Rectal smooth muscle tissue (tissue), 1 donor: ENCODE data around the gene BCAS1.
"Not testable (repeated sequence)": the region's sequence is repeated elsewhere in the genome, so short reads cannot be mapped to it uniquely, and the experiment has no call there.

Experiments used
- H3K27ac ChIP-seq: one replicate; pipeline ENCODE4 v1.7.0; 2013; ENCODE audit warnings: low read depth, low read length, inconsistent platforms
- H3K27me3 ChIP-seq: one replicate; pipeline ENCODE4 v1.7.0; 2013; ENCODE audit warnings: low read length; ENCODE audit not compliant: control insufficient read depth, insufficient read depth
- H3K36me3 ChIP-seq: one replicate; pipeline ENCODE4 v1.7.0; 2013; ENCODE audit warnings: low read length; ENCODE audit not compliant: control insufficient read depth, insufficient read depth
- H3K4me1 ChIP-seq: one replicate; pipeline ENCODE4 v1.7.0; 2013; ENCODE audit warnings: low read length; ENCODE audit not compliant: control insufficient read depth, insufficient read depth
- H3K4me3 ChIP-seq: one replicate; pipeline ENCODE4 v1.7.0; 2013; ENCODE audit warnings: low read length
- H3K9ac ChIP-seq: one replicate; pipeline ENCODE4 v1.7.0; 2013; ENCODE audit warnings: low read length

The BCAS1 gene

DNA sequence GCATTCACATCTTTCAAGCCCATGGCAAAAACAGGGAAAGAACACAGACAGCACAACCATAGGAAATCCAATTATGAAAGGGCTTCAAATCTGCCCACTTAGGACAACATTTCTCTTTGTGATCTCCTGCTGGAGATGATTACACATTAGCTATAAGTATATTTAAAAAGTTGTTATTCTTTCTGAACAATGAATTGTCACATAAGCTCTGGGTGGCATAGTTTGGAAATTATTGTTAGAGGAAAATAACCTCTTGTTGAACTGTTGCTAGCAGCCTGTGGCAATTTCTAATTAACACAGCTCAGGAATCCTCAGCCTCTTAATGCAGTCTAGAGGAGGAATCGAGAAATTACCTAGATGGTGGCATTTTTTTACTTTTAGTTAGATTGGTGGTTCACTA is 54.9 kb downstream of the BCAS1 start:
- no peak overlapping the region for H3K9ac ChIP-seq
- no peak overlapping the region for H3K27ac ChIP-seq
- H3K4me3 ChIP-seq: no peak overlapping the region
- no peaks in the 10 kb centered on the region for H3K36me3 ChIP-seq
- H3K27me3 ChIP-seq: no peaks in the 10 kb centered on the region
- no peaks in the 10 kb centered on the region for H3K4me1 ChIP-seq

- H3K27me3 ChIP-seq: no peaks in the 10 kb centered on the region
- H3K36me3 ChIP-seq: no peaks in the 10 kb centered on the region
- no peaks in the 10 kb centered on the region for H3K4me1 ChIP-seq
- no peak overlapping the region for H3K9ac ChIP-seq
- no peak overlapping the region for H3K4me3 ChIP-seq
- no peak overlapping the region for H3K27ac ChIP-seq
These were observed 56.0 kb downstream of the BCAS1 start for GRCh38 chr20:54014293-54014926.

DNA sequence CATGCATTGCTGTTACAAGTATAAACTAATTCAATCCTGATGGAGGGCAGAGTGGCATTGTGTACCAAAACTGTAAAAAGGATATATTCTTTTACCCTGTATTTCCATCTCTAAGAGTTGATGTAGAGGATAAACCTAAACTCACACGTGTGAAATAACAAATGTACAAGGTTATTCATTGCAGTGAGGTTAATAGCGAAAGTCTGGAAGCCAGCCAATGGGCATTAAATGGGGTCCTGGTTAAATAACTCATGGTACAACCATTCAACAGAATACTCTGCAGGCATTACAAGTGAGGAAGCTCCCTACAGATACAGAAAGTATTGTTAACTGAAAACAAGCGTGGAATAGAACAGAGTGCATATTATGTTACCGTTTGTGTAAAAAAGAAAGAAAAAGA is 56.9 kb downstream of the BCAS1 start:
- H3K9ac ChIP-seq: no peak overlapping the region
- no peaks in the 10 kb centered on the region for H3K4me1 ChIP-seq
- no peak overlapping the region for H3K4me3 ChIP-seq
- no peaks in the 10 kb centered on the region for H3K36me3 ChIP-seq
- no peak overlapping the region for H3K27ac ChIP-seq
- no peaks in the 10 kb centered on the region for H3K27me3 ChIP-seq

DNA sequence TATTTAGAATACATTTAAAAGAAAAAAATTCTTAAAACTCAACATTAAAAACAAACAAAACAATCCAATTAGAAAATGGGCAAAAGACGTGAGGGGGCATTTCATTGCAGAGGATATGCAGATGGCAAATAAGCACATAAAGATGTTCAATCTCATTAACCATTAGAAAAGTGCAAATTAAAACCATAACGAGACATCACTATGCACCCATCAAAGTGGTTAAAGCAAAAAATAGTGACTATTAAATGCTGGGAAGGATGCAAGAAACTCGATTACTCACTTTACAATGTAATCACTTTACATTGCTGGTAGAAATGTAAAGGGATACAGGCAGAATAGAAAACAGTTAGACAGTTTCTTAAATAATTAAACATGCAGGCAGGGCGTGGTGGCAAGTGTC is 59.0 kb downstream of the BCAS1 start:
- Histone ChIP-seq H3K36me3 (no peaks in the 10 kb centered on the region), H3K4me3 (no peak overlapping the region), H3K4me1 (no peaks in the 10 kb centered on the region), H3K27ac (no peak overlapping the region), H3K27me3 (no peaks in the 10 kb centered on the region), H3K9ac (no peak overlapping the region)

DNA sequence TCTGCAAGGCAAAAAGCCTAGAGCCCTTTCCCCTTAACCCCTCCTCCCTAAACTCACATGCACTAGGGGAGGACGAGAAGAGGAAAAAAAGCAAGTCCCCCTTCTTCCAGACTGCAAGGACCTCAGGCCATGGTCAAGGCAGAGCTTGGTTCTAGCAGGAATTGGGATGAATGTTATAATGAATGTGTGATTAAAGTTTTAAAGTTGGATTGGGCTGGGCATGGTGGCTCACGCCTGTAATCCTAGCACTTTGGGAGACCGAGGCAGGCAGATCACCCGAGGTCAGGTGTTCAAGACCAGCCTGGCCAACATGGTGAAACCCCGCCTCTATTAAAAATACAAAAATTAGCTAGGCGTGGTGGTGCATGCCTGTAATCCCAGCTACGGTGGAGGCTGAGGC is 64.2 kb downstream of the BCAS1 start:
- H3K36me3 ChIP-seq, H3K4me3 ChIP-seq, H3K27ac ChIP-seq: not testable (repeated sequence)

DNA sequence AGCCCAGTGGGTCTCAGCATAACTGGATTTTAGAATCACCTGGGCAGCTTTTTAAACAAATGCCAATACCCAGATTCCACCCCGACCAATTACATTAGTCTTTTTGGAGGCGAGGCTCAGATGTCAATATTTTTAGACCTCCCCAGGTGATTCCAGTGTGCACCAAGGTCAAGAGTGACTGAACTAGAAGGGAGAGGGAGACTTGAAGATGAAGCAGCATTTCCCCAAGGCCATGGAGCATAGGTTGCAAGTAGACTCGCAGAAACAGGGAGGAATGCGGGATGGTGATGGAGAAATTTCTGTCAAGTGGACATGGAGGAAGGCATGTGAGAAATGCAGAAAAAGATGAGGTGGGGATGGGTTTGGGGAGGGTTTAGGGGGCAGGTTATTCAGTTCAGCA is 64.9 kb downstream of the BCAS1 start:
- no peaks in the 10 kb centered on the region for H3K4me1 ChIP-seq
- H3K27ac ChIP-seq: no peak overlapping the region
- H3K4me3 ChIP-seq: no peak overlapping the region
- no peaks in the 10 kb centered on the region for H3K27me3 ChIP-seq
- no peaks in the 10 kb centered on the region for H3K36me3 ChIP-seq
- no peak overlapping the region for H3K9ac ChIP-seq

More for the DNA sequence above, 64.2 kb downstream of the BCAS1 start:
- H3K27me3 ChIP-seq, H3K9ac ChIP-seq, H3K4me1 ChIP-seq: not testable (repeated sequence)

- Histone ChIP-seq H3K9ac (no peak overlapping the region), H3K4me1 (no peaks in the 10 kb centered on the region), H3K27me3 (no peaks in the 10 kb centered on the region), H3K27ac (no peak overlapping the region), H3K4me3 (no peak overlapping the region), H3K36me3 (no peaks in the 10 kb centered on the region)
These were observed 65.9 kb downstream of the BCAS1 start for GRCh38 chr20:54004445-54004844.

- Histone ChIP-seq H3K36me3 (no peaks in the 10 kb centered on the region), H3K27me3 (no peaks in the 10 kb centered on the region), H3K9ac (no peak overlapping the region), H3K4me1 (no peaks in the 10 kb centered on the region), H3K4me3 (no peak overlapping the region), H3K27ac (no peak overlapping the region)
These were observed 67.7 kb downstream of the BCAS1 start for GRCh38 chr20:54002741-54003140.

DNA sequence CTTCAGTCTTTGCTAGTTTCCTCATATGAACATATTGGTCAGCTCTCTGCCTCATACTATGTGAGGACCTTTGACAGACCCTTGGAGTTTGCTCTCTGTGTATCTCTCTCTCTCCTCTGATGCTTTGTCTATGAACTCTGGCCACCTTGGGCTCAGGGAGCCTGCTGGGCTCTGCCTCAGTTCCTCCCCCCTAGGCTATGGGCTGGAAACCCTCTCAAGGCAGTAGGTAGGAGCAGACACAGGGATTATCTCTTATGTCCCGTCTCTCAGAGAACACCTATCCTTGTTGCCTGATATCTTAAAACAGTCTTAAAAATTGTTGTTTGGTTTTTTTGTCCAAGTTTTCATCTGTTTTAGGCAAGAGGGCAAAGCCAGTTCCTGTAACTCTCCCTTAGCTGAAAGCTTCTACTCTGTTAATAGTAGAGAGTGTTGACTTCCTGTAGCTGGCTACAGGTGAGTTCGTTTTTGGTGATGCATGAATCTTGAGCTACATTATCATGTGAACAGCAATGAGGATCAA is 68.3 kb downstream of the BCAS1 start:
- Histone ChIP-seq H3K9ac (no peak overlapping the region), H3K27me3 (no peaks in the 10 kb centered on the region), H3K4me3 (no peak overlapping the region), H3K36me3 (no peaks in the 10 kb centered on the region), H3K4me1 (no peaks in the 10 kb centered on the region), H3K27ac (no peak overlapping the region)

DNA sequence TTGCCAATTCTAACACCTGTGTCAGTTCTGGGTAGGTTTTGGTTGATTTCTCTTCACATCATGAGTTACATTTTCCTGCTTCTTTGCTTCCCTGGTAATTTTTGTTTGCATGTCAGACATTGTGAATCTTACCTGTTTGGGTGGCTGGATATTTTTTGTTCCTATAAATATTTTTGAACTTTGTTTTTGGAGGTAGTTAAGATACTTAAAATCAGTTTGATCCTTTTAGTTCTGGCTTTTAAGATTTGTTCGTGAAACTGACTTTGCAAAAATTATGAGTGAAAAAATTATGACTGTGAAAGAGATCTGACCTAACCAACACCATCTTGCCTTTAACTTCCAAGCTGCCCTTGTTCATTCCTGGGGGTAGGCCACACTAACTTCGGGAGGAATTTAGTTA is 69.5 kb downstream of the BCAS1 start:
- Histone ChIP-seq H3K4me1 (no peaks in the 10 kb centered on the region), H3K36me3 (no peaks in the 10 kb centered on the region), H3K4me3 (no peak overlapping the region), H3K9ac (no peak overlapping the region), H3K27ac (no peak overlapping the region), H3K27me3 (no peaks in the 10 kb centered on the region)

- no peaks in the 10 kb centered on the region for H3K36me3 ChIP-seq
- no peak overlapping the region for H3K4me3 ChIP-seq
- no peaks in the 10 kb centered on the region for H3K27me3 ChIP-seq
- no peaks in the 10 kb centered on the region for H3K4me1 ChIP-seq
- H3K9ac ChIP-seq: no peak overlapping the region
- no peak overlapping the region for H3K27ac ChIP-seq
These were observed 70.1 kb downstream of the BCAS1 start for GRCh38 chr20:54000262-54000661.

- no peaks in the 10 kb centered on the region for H3K4me1 ChIP-seq
- no peaks in the 10 kb centered on the region for H3K27me3 ChIP-seq
- no peaks in the 10 kb centered on the region for H3K36me3 ChIP-seq
- H3K27ac ChIP-seq: no peak overlapping the region
- H3K4me3 ChIP-seq: no peak overlapping the region
- no peak overlapping the region for H3K9ac ChIP-seq
These were observed 71.3 kb downstream of the BCAS1 start for GRCh38 chr20:53999077-53999476.
